A549 treated with GW870086 at 1 μM for 4 hours (cell line): ENCODE measurements around the gene TTYH1. TPM values are rescaled to one million over a fixed set of nuclear protein-coding genes. Genes with fewer than 3 reads are reported as not detected.

Experiments
- total RNA-seq: library from RNA; stranded (reverse); fragments of 200-300 nt; extraction: Qiagen RNA extraction; gene quantifications from 5 replicates; pipeline ENCODE4 v1.2.3, GENCODE V29; 2022; ENCODE audit warnings: low read depth

Gene TTYH1
- 0.21 to 0.30 TPM (median 0.25 TPM) in 4 of 5 replicates, not detected in the other for total RNA-seq

GRCh38 chr19:54415208-54415900 lies at the start of gene TTYH1:
Gene TTYH1 (plus strand): TSS chr19:54415464. CDS start chr19:54415553, 89 bp downstream.

GRCh38 chr19:54448774-54449700 lies 33.8 kb downstream of the TTYH1 start, which contains the start of gene LENG8:
Gene LENG8 (plus strand): TSS chr19:54449199. CDS start chr19:54451345, 2,146 bp downstream.

GRCh38 chr19:54463531-54464043 lies 48.3 kb downstream of the TTYH1 start, which contains the start of gene LENG9:
Gene LENG9 (minus strand): TSS chr19:54463778. CDS start chr19:54463526, 252 bp downstream.

DNA sequence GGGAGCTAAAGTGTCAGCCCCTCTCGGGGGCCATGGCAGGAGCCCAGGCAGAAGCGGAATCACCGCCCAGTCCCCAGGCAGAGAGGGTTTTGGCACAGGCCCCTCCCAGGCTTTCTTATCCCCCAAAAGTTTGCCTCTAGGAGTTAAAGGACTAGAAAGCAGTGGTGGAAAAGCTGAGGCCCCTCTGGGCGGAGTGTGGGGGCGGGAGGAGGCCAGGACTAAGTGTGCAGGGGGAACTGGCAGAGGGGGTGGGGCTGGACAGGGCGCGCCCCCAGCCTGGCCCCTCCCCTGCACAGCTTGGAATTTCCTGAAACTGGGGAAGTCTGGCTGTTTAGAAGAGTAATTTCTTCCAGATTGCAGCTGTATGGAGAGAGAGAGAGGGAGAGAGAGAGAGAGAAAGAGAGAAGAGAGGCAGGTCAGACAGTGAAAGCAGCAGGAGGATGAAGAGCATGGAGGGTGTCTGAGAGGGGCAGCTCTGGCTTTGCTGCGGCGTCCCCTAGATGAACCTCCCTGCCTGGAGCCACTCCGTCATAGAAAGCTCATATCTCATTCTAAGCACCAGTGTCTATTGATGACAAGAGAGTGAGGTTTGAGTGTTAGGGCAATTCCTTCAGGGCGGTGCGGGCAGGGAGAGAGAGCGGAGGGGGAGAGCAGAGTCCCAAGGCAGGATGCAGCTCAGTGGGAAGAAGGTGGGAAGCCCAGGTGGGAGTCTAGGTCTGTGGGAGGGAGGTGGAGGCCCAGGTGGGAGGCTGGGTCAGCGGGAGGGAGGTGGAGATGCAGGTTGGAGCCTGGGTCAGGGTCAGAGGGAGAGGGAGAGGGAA lies 58.0 kb downstream of the TTYH1 start, which contains the start of gene CDC42EP5:
Gene CDC42EP5 (minus strand): TSS at position 226 of the 821 bp plus-strand sequence. CDS start 7,749 bp downstream, outside the sequence.

Other genes with a start within 250 kb of the TTYH1 start
- gene TMC4, start 242.3 kb upstream of the TTYH1 start, total RNA-seq = 0.53 to 1.7 TPM (median 0.91 TPM) in 5 replicates
- gene MBOAT7, start 225.9 kb upstream of the TTYH1 start, total RNA-seq = 115 to 158 TPM (median 153 TPM) in 5 replicates
- gene TSEN34, start 224.2 kb upstream of the TTYH1 start, total RNA-seq = 86.6 to 131 TPM (median 124 TPM) in 5 replicates
- 2,157 to 2,797 TPM (median 2,191 TPM) in 5 replicates for gene RPS9, start 214.6 kb upstream of the TTYH1 start, total RNA-seq
- 0.20 to 0.59 TPM (median 0.31 TPM) in 5 replicates for gene LILRB3, start 192.5 kb upstream of the TTYH1 start, total RNA-seq
- not detected in 5 replicates for gene LILRA6, start 172.7 kb upstream of the TTYH1 start, total RNA-seq
- 0.05 to 0.15 TPM (median 0.05 TPM) in 4 of 5 replicates, not detected in the other for gene LILRB5, start 158.2 kb upstream of the TTYH1 start, total RNA-seq
- gene LILRB2, start 134.4 kb upstream of the TTYH1 start, total RNA-seq = 0.06 to 0.24 TPM (median 0.12 TPM) in 4 of 5 replicates, not detected in the other
- gene LILRA5, start 102.3 kb upstream of the TTYH1 start, total RNA-seq = not detected in 5 replicates
- not detected in 5 replicates for gene LILRA4, start 76.3 kb upstream of the TTYH1 start, total RNA-seq
- gene LAIR1, start 50.5 kb upstream of the TTYH1 start, total RNA-seq = 0.18 TPM in 1 of 5 replicates, not detected in the others
- 78.1 to 131 TPM (median 107 TPM) in 5 replicates for gene LENG8, start 33.7 kb downstream of the TTYH1 start, total RNA-seq
- 4.8 to 6.6 TPM (median 6.4 TPM) in 5 replicates for gene LENG9, start 48.3 kb downstream of the TTYH1 start, total RNA-seq
- gene CDC42EP5, start 57.8 kb downstream of the TTYH1 start, total RNA-seq = 0.17 to 0.36 TPM in 2 of 5 replicates, not detected in the others
- gene LAIR2, start 87.4 kb downstream of the TTYH1 start, total RNA-seq = not detected in 5 replicates
- not detected in 5 replicates for gene LILRA2, start 158.3 kb downstream of the TTYH1 start, total RNA-seq
- gene LILRA1, start 178.2 kb downstream of the TTYH1 start, total RNA-seq = not detected in 5 replicates
- not detected in 5 replicates for gene LILRB1, start 215.0 kb downstream of the TTYH1 start, total RNA-seq
- not detected in 5 replicates for gene LILRB4, start 247.5 kb downstream of the TTYH1 start, total RNA-seq